IMR-90 (cell line): Measurements from ENCODE around the gene SH3RF3.

Experiments used
- BHLHE40 ChIP-seq: fragments of 150-350 bp; IDR thresholded peaks from 2 replicates; pipeline ENCODE4 v1.6.1; 2016; ENCODE audit warnings: mild to moderate bottlenecking, low read depth, low read length
- CTCF ChIP-seq: conservative IDR thresholded peaks from 2 replicates; pipeline ENCODE4 v1.5.1; 2012; ENCODE audit warnings: mild to moderate bottlenecking, low read depth, low read length, improper control_type of control experiment
- ELK1 ChIP-seq: fragments of 150-350 bp; IDR thresholded peaks from 2 replicates; pipeline ENCODE4 v1.6.1; 2016; ENCODE audit warnings: low read depth, mild to moderate bottlenecking, low read length, moderate library complexity, borderline replicate concordance
- MAFK ChIP-seq: IDR thresholded peaks from 2 replicates; pipeline ENCODE4 v1.6.1; 2012; ENCODE audit warnings: low read depth, low read length, improper control_type of control experiment
- MAZ ChIP-seq: IDR thresholded peaks from 2 replicates; pipeline ENCODE4 v1.6.1; 2012; ENCODE audit warnings: low read depth, mild to moderate bottlenecking, low read length, improper control_type of control experiment, moderate library complexity, borderline replicate concordance
- MXI1 ChIP-seq: IDR thresholded peaks from 2 replicates; pipeline ENCODE4 v1.6.1; 2012; ENCODE audit warnings: low read depth, mild to moderate bottlenecking, low read length, moderate library complexity, borderline replicate concordance
- NFE2L2 ChIP-seq: fragments of 150-350 bp; IDR thresholded peaks from 2 replicates; pipeline ENCODE4 v1.6.1; 2016; ENCODE audit warnings: low read depth, mild to moderate bottlenecking, low read length
- POLR2A ChIP-seq: IDR thresholded peaks from 2 replicates; pipeline ENCODE4 v1.6.1; 2012; ENCODE audit warnings: mild to moderate bottlenecking, low read depth, low read length
- RAD21 ChIP-seq: IDR thresholded peaks from 2 replicates; pipeline ENCODE4 v1.6.1; 2012; ENCODE audit warnings: low read length, improper control_type of control experiment
- RCOR1 ChIP-seq: IDR thresholded peaks from 2 replicates; pipeline ENCODE4 v1.6.1; 2012; ENCODE audit warnings: mild to moderate bottlenecking, low read length, improper control_type of control experiment; ENCODE audit not compliant: insufficient replicate concordance
- RFX5 ChIP-seq: IDR thresholded peaks from 2 replicates; pipeline ENCODE4 v1.8.0; 2012; ENCODE audit warnings: low read depth, mild to moderate bottlenecking, low read length, moderate library complexity
- SMC3 ChIP-seq: fragments of 150-350 bp; IDR thresholded peaks from 2 replicates; pipeline ENCODE4 v1.6.1; 2016; ENCODE audit warnings: low read depth, mild to moderate bottlenecking, antibody characterized with exemption, low read length, moderate library complexity
- USF2 ChIP-seq: fragments of 150-350 bp; IDR thresholded peaks from 2 replicates; pipeline ENCODE4 v1.6.1; 2017; ENCODE audit warnings: mild to moderate bottlenecking, antibody characterized with exemption, low read length, low read depth

GRCh38 chr2:109243526-109244303 is 114.7 kb downstream of the SH3RF3 start:
- TF ChIP-seq RFX5 (no peak), CTCF (no peak), RAD21 (no peak), POLR2A (no peak), BHLHE40 (no peak), RCOR1 (no peak), MAFK (no peak), ELK1 (no peak), SMC3 (no peak), MXI1 (no peak), MAZ (no peak), USF2 (no peak), NFE2L2 (no peak)
